ENCODE measurements around the gene COL21A1. TPM values are rescaled to one million over a fixed set of nuclear protein-coding genes. Genes with fewer than 3 reads are reported as not detected.

The COL21A1 gene
- total RNA-seq, 5 donors from 2014 or later (not counting 1 experiment from before 2014, with no cell fraction given) = not detected

DNA sequence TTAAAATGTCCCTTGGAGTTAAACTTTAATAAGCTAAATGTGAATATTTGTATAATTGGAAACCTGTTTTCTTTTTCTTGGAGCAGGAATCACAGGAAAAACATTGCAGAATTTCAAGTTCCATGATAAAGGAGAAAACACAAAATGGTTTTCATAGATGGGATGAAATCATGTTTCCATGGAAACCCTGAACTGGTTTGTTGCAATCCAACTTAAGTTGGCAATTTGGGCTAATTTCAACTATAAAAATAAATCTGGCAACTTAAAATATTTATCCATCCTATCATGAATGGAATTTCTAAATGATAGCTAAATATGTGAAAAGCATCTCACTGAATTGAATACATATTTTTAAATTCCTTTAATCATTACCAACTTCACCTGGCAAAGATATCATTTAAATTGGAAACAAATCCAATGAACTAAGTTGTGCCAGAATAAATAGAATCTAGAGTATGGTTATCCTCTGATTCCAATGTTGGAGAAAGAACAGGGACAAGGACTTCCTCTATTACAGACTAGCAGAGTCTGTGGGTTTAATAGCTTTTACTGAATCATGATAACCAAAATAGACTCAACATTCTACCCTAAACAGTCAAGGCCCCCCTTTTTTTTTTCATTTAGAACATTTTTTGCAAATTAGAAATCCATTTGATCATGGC, 33.2 kb downstream of the COL21A1 start:
- Mint-ChIP-seq H3K36me3 (no peaks in the 10 kb centered on the region), H3K9me3 (peaks cover 0 to 7% (median 2%) of the 10 kb centered on the region in 3 donors), H3K4me1 (no peaks in the 10 kb centered on the region), H3K4me3 (no peak overlapping the region), H3K27ac (no peak overlapping the region), H3K27me3 (no peaks in the 10 kb centered on the region)
- no peaks in the 10 kb centered on the region for H3K36me3 ChIP-seq (ENCODE audit: control insufficient read depth in 2 of 2, extremely low read depth in 1 of 2, insufficient read depth in 1 of 2, low read length in 1 of 2)
- H3K4me1 ChIP-seq (ENCODE audit: control insufficient read depth in 1 of 2, extremely low read depth in 1 of 2, insufficient read depth in 2 of 2, low read length in 2 of 2) = no peaks in the 10 kb centered on the region
- no peaks in the 10 kb centered on the region for H3K27me3 ChIP-seq (replicated peaks in 1 of 2; ENCODE audit: control insufficient read depth in 2 of 2, extremely low read depth in 1 of 2, insufficient read depth in 2 of 2, low read length in 1 of 2)
- no peak overlapping the region for H3K4me3 ChIP-seq (ENCODE audit: control insufficient read depth in 1 of 2, extremely low read depth in 1 of 2, low read length in 1 of 2)
- no peaks in the 10 kb centered on the region for H3K9me3 ChIP-seq
- H3K27ac ChIP-seq (ENCODE audit: low read length) = no peak overlapping the region
- DNase-seq (no peak), ATAC-seq (replicated peaks in 1 of 4) (no peak)
- ChIA-PET CTCF (no interaction called here), POLR2A (interaction anchor here in 1 of 2 donors (0.7 kb wide), 1 partner anchor 1222 kb away, joined by 4 read pairs; no protein-coding TSS in a partner anchor)

DNA sequence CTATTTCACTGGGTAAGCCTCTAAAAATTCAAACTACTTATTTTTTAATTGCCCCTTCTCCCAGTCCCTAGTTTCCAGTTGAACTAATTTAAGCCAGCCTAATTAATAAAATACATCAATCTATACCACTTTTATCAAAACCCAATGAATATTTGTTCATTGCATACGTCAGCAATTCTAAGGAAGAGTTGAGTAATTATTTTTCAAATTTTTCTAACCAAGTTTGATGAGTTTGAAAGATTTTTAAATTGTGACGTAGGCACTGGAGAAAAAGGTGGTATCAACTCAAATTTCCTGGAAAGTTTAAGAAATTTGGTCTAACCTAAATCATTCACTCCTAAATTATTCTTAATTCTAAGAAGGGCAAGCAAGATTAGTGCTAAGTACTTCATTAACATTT, 35.7 kb downstream of the COL21A1 start:
- no CpG with 5 or more reads among the region's 2 CpGs for WGBS (ENCODE audit: insufficient coverage)
- POLR2A ChIA-PET = no interaction called here
- Mint-ChIP-seq H3K27ac (no peak overlapping the region), H3K4me3 (no peak overlapping the region), H3K36me3 (no peaks in the 10 kb centered on the region), H3K4me1 (no peaks in the 10 kb centered on the region), H3K9me3 (peaks cover 0 to 22% (median 7%) of the 10 kb centered on the region in 3 donors), H3K27me3 (no peaks in the 10 kb centered on the region)
- H3K27ac ChIP-seq (ENCODE audit: low read length) = no peak overlapping the region
- no peak overlapping the region for H3K4me3 ChIP-seq (ENCODE audit: control insufficient read depth in 1 of 2, extremely low read depth in 1 of 2, low read length in 1 of 2)
- CTCF ChIA-PET = no interaction called here
- H3K27me3 ChIP-seq (replicated peaks in 1 of 2; ENCODE audit: control insufficient read depth in 2 of 2, extremely low read depth in 1 of 2, insufficient read depth in 2 of 2, low read length in 1 of 2) = no peaks in the 10 kb centered on the region
- no peaks in the 10 kb centered on the region for H3K36me3 ChIP-seq (ENCODE audit: control insufficient read depth in 2 of 2, extremely low read depth in 1 of 2, insufficient read depth in 1 of 2, low read length in 1 of 2)
- DNase-seq (no peak), ATAC-seq (replicated peaks in 1 of 4) (no peak)
- no peaks in the 10 kb centered on the region for H3K9me3 ChIP-seq
- H3K4me1 ChIP-seq (ENCODE audit: control insufficient read depth in 1 of 2, extremely low read depth in 1 of 2, insufficient read depth in 2 of 2, low read length in 2 of 2) = no peaks in the 10 kb centered on the region

DNA sequence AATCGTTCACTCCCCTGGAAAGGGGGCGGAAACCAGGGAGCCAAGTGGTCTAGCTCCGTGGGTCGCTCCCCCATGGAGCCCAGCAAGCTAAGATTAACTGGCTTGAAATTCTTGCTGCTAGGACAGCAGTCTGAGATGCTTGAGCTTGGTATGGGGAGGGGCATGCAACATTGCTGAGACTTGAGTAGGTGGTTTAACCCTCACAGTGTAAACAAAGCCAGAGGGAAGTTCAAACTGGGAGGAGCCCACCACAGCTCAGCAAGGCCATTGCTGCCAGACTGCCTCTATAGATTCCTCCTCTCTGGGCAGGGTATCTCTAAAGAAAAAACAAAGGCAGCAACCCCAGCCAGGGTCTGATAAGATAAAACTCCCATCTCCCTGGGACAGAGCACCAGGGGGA, 43.2 kb downstream of the COL21A1 start:
- Histone ChIP-seq H3K27me3 (replicated peaks in 1 of 2; ENCODE audit: control insufficient read depth in 2 of 2, extremely low read depth in 1 of 2, insufficient read depth in 2 of 2, low read length in 1 of 2) (no peaks in the 10 kb centered on the region), H3K4me3 (ENCODE audit: control insufficient read depth in 1 of 2, extremely low read depth in 1 of 2, low read length in 1 of 2) (no peak overlapping the region), H3K9me3 (no peaks in the 10 kb centered on the region), H3K36me3 (ENCODE audit: control insufficient read depth in 2 of 2, extremely low read depth in 1 of 2, insufficient read depth in 1 of 2, low read length in 1 of 2) (no peaks in the 10 kb centered on the region), H3K27ac (ENCODE audit: low read length) (no peak overlapping the region), H3K4me1 (ENCODE audit: control insufficient read depth in 1 of 2, extremely low read depth in 1 of 2, insufficient read depth in 2 of 2, low read length in 2 of 2) (no peaks in the 10 kb centered on the region)
- ATAC-seq (replicated peaks in 1 of 4) = no peak
- Mint-ChIP-seq H3K9me3 (peaks cover 14 to 42% (median 20%) of the 10 kb centered on the region in 3 donors), H3K27me3 (no peaks in the 10 kb centered on the region), H3K4me1 (no peaks in the 10 kb centered on the region), H3K36me3 (no peaks in the 10 kb centered on the region), H3K4me3 (no peak overlapping the region), H3K27ac (no peak overlapping the region)
- WGBS (ENCODE audit: insufficient coverage) = 94% methylated on average over 4 of the region's 4 CpGs
- POLR2A ChIA-PET = no interaction called here
- DNase-seq = no peak
- CTCF ChIA-PET = no interaction called here

DNA sequence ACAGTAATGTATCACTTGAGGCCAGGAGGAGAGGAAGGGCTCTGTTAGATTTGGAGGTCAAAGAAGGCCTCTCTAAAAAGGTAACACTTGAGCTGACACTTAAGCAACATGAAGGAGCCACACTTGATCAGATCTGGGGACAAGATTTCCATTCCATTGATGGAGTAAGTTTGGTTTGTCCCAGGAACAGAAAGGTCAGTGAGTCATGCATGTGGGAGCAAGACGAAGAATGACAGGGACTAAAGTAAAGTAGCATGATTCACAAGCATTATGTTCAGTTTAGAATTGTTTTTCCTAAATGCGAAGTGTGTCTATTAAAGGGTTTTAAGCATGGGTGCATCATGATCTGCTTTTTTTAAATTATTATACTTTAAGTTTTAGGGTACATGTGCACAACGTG, 47.4 kb downstream of the COL21A1 start:
- ATAC-seq (replicated peaks in 1 of 4) (no peak), DNase-seq (no peak)
- no peak overlapping the region for H3K27ac ChIP-seq (ENCODE audit: low read length)
- H3K27ac Mint-ChIP-seq = no peak overlapping the region
- no peaks in the 10 kb centered on the region for H3K4me1 ChIP-seq (ENCODE audit: control insufficient read depth in 1 of 2, extremely low read depth in 1 of 2, insufficient read depth in 2 of 2, low read length in 2 of 2)
- WGBS (ENCODE audit: insufficient coverage) = no CpG with 5 or more reads among the region's 3 CpGs
- H3K4me3 ChIP-seq (ENCODE audit: control insufficient read depth in 1 of 2, extremely low read depth in 1 of 2, low read length in 1 of 2) = no peak overlapping the region
- H3K4me1 Mint-ChIP-seq = no peaks in the 10 kb centered on the region
- no peaks in the 10 kb centered on the region for H3K27me3 ChIP-seq (replicated peaks in 1 of 2; ENCODE audit: control insufficient read depth in 2 of 2, extremely low read depth in 1 of 2, insufficient read depth in 2 of 2, low read length in 1 of 2)
- ChIA-PET POLR2A (no interaction called here), CTCF (no interaction called here)
- no peaks in the 10 kb centered on the region for H3K36me3 Mint-ChIP-seq
- H3K9me3 Mint-ChIP-seq = peaks cover 14 to 32% (median 15%) of the 10 kb centered on the region in 3 donors
- H3K27me3 Mint-ChIP-seq = no peaks in the 10 kb centered on the region
- H3K36me3 ChIP-seq (ENCODE audit: control insufficient read depth in 2 of 2, extremely low read depth in 1 of 2, insufficient read depth in 1 of 2, low read length in 1 of 2) = no peaks in the 10 kb centered on the region
- no peaks in the 10 kb centered on the region for H3K9me3 ChIP-seq
- H3K4me3 Mint-ChIP-seq = no peak overlapping the region

DNA sequence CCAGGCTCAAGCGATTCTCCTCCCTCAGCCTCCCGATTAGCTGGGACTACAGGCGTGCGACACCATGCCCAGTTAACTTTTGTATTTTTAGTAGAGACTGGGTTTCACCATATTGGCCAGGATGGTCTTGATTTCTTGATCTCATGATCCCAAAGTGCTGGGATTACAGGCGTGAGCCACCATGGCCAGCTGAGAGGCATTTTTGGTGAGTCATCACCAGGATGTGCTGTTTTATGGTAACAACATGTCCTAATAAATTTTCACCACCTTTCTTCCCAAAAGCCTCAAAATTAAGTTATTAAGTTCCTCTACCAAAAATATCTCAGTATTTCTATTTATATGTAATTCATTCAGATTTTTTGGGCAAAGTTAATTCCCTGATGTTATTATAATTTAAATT, 53.5 kb downstream of the COL21A1 start:
- H3K36me3 ChIP-seq (ENCODE audit: control insufficient read depth in 2 of 2, extremely low read depth in 1 of 2, insufficient read depth in 1 of 2, low read length in 1 of 2) = no peaks in the 10 kb centered on the region
- no peaks in the 10 kb centered on the region for H3K27me3 ChIP-seq (replicated peaks in 1 of 2; ENCODE audit: control insufficient read depth in 2 of 2, extremely low read depth in 1 of 2, insufficient read depth in 2 of 2, low read length in 1 of 2)
- Mint-ChIP-seq H3K36me3 (no peaks in the 10 kb centered on the region), H3K4me1 (no peaks in the 10 kb centered on the region), H3K27me3 (no peaks in the 10 kb centered on the region), H3K9me3 (peaks cover 13 to 45% (median 17%) of the 10 kb centered on the region in 3 donors), H3K27ac (no peak overlapping the region), H3K4me3 (no peak overlapping the region)
- ATAC-seq (replicated peaks in 1 of 4) (no peak), DNase-seq (no peak)
- POLR2A ChIA-PET = no interaction called here
- CTCF ChIA-PET = no interaction called here
- H3K27ac ChIP-seq (ENCODE audit: low read length) = no peak overlapping the region
- H3K9me3 ChIP-seq = no peaks in the 10 kb centered on the region
- H3K4me3 ChIP-seq (ENCODE audit: control insufficient read depth in 1 of 2, extremely low read depth in 1 of 2, low read length in 1 of 2) = no peak overlapping the region
- H3K4me1 ChIP-seq (ENCODE audit: control insufficient read depth in 1 of 2, extremely low read depth in 1 of 2, insufficient read depth in 2 of 2, low read length in 2 of 2) = no peaks in the 10 kb centered on the region
- WGBS (ENCODE audit: insufficient coverage) = no CpG with 5 or more reads among the region's 5 CpGs

DNA sequence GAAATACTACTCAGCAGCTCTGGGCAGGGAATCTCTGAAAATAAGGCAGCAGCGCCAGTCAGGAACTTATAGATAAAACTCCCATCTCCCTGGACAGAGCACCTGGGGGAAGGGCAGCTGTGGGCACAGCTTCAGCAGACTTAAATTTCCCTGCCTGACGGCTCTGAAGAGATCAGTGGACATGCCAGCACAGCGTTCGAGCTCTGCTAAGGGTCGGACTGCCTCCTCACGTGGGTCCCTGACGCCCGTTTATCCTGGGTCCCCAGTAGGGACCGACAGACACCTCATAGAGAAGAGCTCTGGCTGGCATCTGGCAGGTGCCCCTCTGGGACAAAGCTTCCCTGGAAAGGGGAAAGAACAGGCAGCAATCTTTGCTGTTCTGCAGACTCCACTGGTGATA, 59.0 kb downstream of the COL21A1 start:
- WGBS (ENCODE audit: insufficient coverage) = 81% methylated on average over 9 of the region's 9 CpGs
- H3K9me3 Mint-ChIP-seq = peaks cover 12 to 30% (median 13%) of the 10 kb centered on the region in 3 donors
- H3K27ac Mint-ChIP-seq = no peak overlapping the region
- H3K4me1 Mint-ChIP-seq = no peaks in the 10 kb centered on the region
- H3K36me3 ChIP-seq (ENCODE audit: control insufficient read depth in 2 of 2, extremely low read depth in 1 of 2, insufficient read depth in 1 of 2, low read length in 1 of 2) = no peaks in the 10 kb centered on the region
- no peaks in the 10 kb centered on the region for H3K9me3 ChIP-seq
- no peak overlapping the region for H3K4me3 Mint-ChIP-seq
- H3K36me3 Mint-ChIP-seq = no peaks in the 10 kb centered on the region
- no peaks in the 10 kb centered on the region for H3K27me3 ChIP-seq (replicated peaks in 1 of 2; ENCODE audit: control insufficient read depth in 2 of 2, extremely low read depth in 1 of 2, insufficient read depth in 2 of 2, low read length in 1 of 2)
- H3K4me1 ChIP-seq (ENCODE audit: control insufficient read depth in 1 of 2, extremely low read depth in 1 of 2, insufficient read depth in 2 of 2, low read length in 2 of 2) = no peaks in the 10 kb centered on the region
- no peak overlapping the region for H3K27ac ChIP-seq (ENCODE audit: low read length)
- POLR2A ChIA-PET = no interaction called here
- DNase-seq = no peak
- no peak overlapping the region for H3K4me3 ChIP-seq (ENCODE audit: control insufficient read depth in 1 of 2, extremely low read depth in 1 of 2, low read length in 1 of 2)
- no peaks in the 10 kb centered on the region for H3K27me3 Mint-ChIP-seq
- no peak for ATAC-seq (replicated peaks in 1 of 4)
- CTCF ChIA-PET = no interaction called here

DNA sequence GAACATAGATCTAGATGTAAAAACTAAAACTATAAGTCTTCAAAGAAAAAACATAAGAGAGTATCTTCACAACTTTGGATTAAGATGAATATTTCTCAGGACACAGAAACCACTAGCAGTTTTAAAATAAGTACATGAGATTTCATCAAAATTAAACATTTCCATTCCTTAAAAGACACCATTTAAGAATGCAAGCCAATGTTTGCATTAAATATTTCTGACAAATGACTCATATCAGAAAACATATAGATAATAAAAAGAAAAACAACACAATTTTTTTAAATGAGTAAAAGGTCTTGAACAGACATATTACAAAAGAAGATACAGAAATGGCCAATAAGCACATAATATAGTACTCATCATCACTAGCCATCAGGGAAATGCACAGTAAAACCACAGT, 59.7 kb downstream of the COL21A1 start:
- DNase-seq = no peak
- ATAC-seq (replicated peaks in 1 of 4) = no peak
- no peaks in the 10 kb centered on the region for H3K27me3 Mint-ChIP-seq
- H3K4me1 ChIP-seq (ENCODE audit: control insufficient read depth in 1 of 2, extremely low read depth in 1 of 2, insufficient read depth in 2 of 2, low read length in 2 of 2) = no peaks in the 10 kb centered on the region
- H3K27ac ChIP-seq (ENCODE audit: low read length) = no peak overlapping the region
- no peaks in the 10 kb centered on the region for H3K9me3 ChIP-seq
- no peak overlapping the region for H3K4me3 Mint-ChIP-seq
- H3K36me3 ChIP-seq (ENCODE audit: control insufficient read depth in 2 of 2, extremely low read depth in 1 of 2, insufficient read depth in 1 of 2, low read length in 1 of 2) = no peaks in the 10 kb centered on the region
- ChIA-PET CTCF (no interaction called here), POLR2A (no interaction called here)
- no peaks in the 10 kb centered on the region for H3K36me3 Mint-ChIP-seq
- no peak overlapping the region for H3K4me3 ChIP-seq (ENCODE audit: control insufficient read depth in 1 of 2, extremely low read depth in 1 of 2, low read length in 1 of 2)
- H3K9me3 Mint-ChIP-seq = peaks cover 12 to 30% (median 13%) of the 10 kb centered on the region in 3 donors
- no peak overlapping the region for H3K27ac Mint-ChIP-seq
- H3K4me1 Mint-ChIP-seq = no peaks in the 10 kb centered on the region
- no peaks in the 10 kb centered on the region for H3K27me3 ChIP-seq (replicated peaks in 1 of 2; ENCODE audit: control insufficient read depth in 2 of 2, extremely low read depth in 1 of 2, insufficient read depth in 2 of 2, low read length in 1 of 2)

All from T-cell (primary cell).